ENCODE results near the gene CUTA.
A peak's percentile ranks its signal among the peaks of the same experiment; 100 is the strongest.

Gene CUTA

DNA sequence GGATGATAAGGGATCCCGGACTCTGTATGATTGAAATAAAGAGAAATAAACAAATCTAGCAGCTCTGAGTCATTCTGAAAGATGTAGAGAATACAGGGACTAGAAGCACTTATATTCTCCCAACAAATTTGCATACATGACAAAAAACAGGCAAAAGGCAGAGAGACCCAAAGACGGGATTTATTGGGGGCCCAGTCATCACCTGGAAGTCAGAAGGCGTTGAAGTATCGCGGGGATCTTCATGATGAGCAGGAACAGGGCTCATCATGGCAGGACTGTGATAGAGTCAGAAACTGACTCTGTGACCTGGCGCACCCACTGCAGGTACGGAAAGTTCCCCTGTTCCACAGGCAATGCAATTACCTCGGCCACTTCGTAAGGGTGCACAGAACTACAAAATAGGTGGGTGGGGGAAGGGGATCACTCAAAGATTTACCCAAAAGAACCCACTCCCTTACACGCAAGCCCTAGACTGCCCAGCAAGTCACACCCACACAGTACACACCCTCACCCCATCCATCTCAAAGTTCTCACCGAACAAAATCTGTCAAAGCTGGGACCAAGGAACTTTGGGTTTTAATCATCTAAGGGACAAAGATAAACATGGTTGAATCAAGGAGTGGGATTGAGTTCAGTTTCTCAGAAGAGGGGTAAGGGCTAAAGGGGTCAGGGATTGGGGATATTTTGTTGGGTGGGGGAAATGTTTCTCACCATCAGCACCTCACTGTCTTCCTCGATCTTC lies 1.4 kb downstream of the CUTA start:
- peak overlapping the region; percentile 88 to 95 for H3K27ac ChIP-seq
- H3K4me3 ChIP-seq: peak overlapping the region; percentile 79 to 83
- H3K36me3 ChIP-seq: peaks cover 25 to 44% (median 39%) of the 10 kb centered on the region in 3 donors
- H3K27me3 ChIP-seq: no peaks in the 10 kb centered on the region
- TF ChIP-seq CTCF (IDR thresholded peaks at IDR 0.05): no peak
- H3K4me1 ChIP-seq: peaks cover 0 to 81% (median 64%) of the 10 kb centered on the region in 4 donors
- intact Hi-C loops (cut with DNase I; ENCODE audit: low total_unique reads): loop anchor here (10.0 kb wide), 1 partner anchor 122 kb away; the partner anchor contains the start of gene RGL2
- no peaks in the 10 kb centered on the region for H3K9me3 ChIP-seq
- DNase-seq: no peak

GRCh38 chr6:33415831-33416230 lies 2.1 kb downstream of the CUTA start:
- Histone ChIP-seq H3K36me3 (peaks cover 25 to 44% (median 39%) of the 10 kb centered on the region in 3 donors), H3K4me3 (no peak overlapping the region), H3K27me3 (no peaks in the 10 kb centered on the region), H3K27ac (peak overlapping the region; percentile 31 to 88), H3K9me3 (no peaks in the 10 kb centered on the region), H3K4me1 (peaks cover 0 to 75% (median 63%) of the 10 kb centered on the region in 4 donors)
- no peak for DNase-seq
- TF ChIP-seq CTCF (IDR thresholded peaks at IDR 0.05): no peak
- intact Hi-C loops (cut with DNase I; ENCODE audit: low total_unique reads): loop anchor here (10.0 kb wide), 1 partner anchor 121 kb away; the partner anchor contains the start of gene RGL2

GRCh38 chr6:33414592-33415271 lies 3.2 kb downstream of the CUTA start:
- intact Hi-C loops (cut with DNase I; ENCODE audit: low total_unique reads): loop anchor here (10.0 kb wide), 1 partner anchor 120 kb away; the partner anchor contains the start of gene RGL2
- Histone ChIP-seq H3K27ac (peak overlapping the region in 1 of 2 donors; percentile 25), H3K4me1 (peaks cover 0 to 66% (median 58%) of the 10 kb centered on the region in 4 donors), H3K36me3 (peaks cover 25 to 44% (median 39%) of the 10 kb centered on the region in 3 donors), H3K27me3 (no peaks in the 10 kb centered on the region), H3K4me3 (no peak overlapping the region), H3K9me3 (no peaks in the 10 kb centered on the region)
- DNase-seq: no peak
- no peak for TF ChIP-seq CTCF (IDR thresholded peaks at IDR 0.05)

- Histone ChIP-seq H3K27ac (peak overlapping the region in 1 of 2 donors; percentile 99), H3K4me1 (peaks cover 0 to 65% (median 45%) of the 10 kb centered on the region in 4 donors), H3K27me3 (no peaks in the 10 kb centered on the region), H3K36me3 (peaks cover 25 to 44% (median 39%) of the 10 kb centered on the region in 3 donors), H3K4me3 (no peak overlapping the region), H3K9me3 (no peaks in the 10 kb centered on the region)
- no peak for DNase-seq
- no peak for TF ChIP-seq CTCF (IDR thresholded peaks at IDR 0.05)
- intact Hi-C loops (cut with DNase I; ENCODE audit: low total_unique reads): loop anchor here (10.0 kb wide), 1 partner anchor 119 kb away; the partner anchor contains the start of gene RGL2
Observed at GRCh38 chr6:33413241-33414120, 4.4 kb downstream of the CUTA start.

Data from tibial artery (tissue), 4 donors.